ENCODE measurements around the gene SLC10A1. TPM values are rescaled to one million over a fixed set of nuclear protein-coding genes. Genes with fewer than 3 reads are reported as not detected.

Gene SLC10A1
- total RNA-seq, 2 donors from 2014 or later, result not detected

GRCh38 chr14:69727860-69728259, 69.2 kb downstream of the SLC10A1 start:
- no peaks in the 10 kb centered on the region for H3K4me1 ChIP-seq (ENCODE audit: control insufficient read depth, insufficient read depth, low read length)
- H3K9me3 Mint-ChIP-seq, result no peaks in the 10 kb centered on the region
- H3K27me3 ChIP-seq (ENCODE audit: control insufficient read depth, insufficient read depth, low read length, poor library complexity, severe bottlenecking), result peaks cover 9% of the 10 kb centered on the region
- H3K9me3 ChIP-seq (ENCODE audit: control insufficient read depth, low read length), result no peaks in the 10 kb centered on the region
- no peaks in the 10 kb centered on the region for H3K36me3 Mint-ChIP-seq (ENCODE audit: low read depth)
- no peak overlapping the region for H3K9ac ChIP-seq (ENCODE audit: extremely low read depth, low read length, poor library complexity, severe bottlenecking)
- H3K27ac ChIP-seq (ENCODE audit: low read depth, low read length), result no peak overlapping the region
- no peak for DNase-seq
- H3K4me1 Mint-ChIP-seq, result no peaks in the 10 kb centered on the region
- no peak for TF ChIP-seq CTCF (conservative IDR thresholded peaks at IDR 0.05)
- H3K4me3 Mint-ChIP-seq, result no peak overlapping the region
- peaks cover 28% of the 10 kb centered on the region for H3K27me3 Mint-ChIP-seq (ENCODE audit: insufficient read depth)
- H3K4me3 ChIP-seq (ENCODE audit: low read length), result no peak overlapping the region
- 90 to 100% methylated on average over 3 to 4 of the region's 4 CpGs for WGBS, 2 experiments (ENCODE audit: insufficient coverage in 1 of 2, insufficient read length in 1 of 2)
- no peaks in the 10 kb centered on the region for H3K36me3 ChIP-seq (ENCODE audit: control insufficient read depth, insufficient read depth, low read length)
- H3K27ac Mint-ChIP-seq, result peak overlapping the region; percentile 11

GRCh38 chr14:69726761-69727511, 70.1 kb downstream of the SLC10A1 start:
- DNase-seq, result peak; percentile 94
- Mint-ChIP-seq H3K36me3 (ENCODE audit: low read depth) (no peaks in the 10 kb centered on the region), H3K27me3 (ENCODE audit: insufficient read depth) (peaks cover 28% of the 10 kb centered on the region), H3K4me1 (no peaks in the 10 kb centered on the region), H3K4me3 (peak overlapping the region; percentile 44), H3K9me3 (no peaks in the 10 kb centered on the region), H3K27ac (no peak overlapping the region)
- Histone ChIP-seq H3K27me3 (ENCODE audit: control insufficient read depth, insufficient read depth, low read length, poor library complexity, severe bottlenecking) (peaks cover 9% of the 10 kb centered on the region), H3K4me3 (ENCODE audit: low read length) (peak overlapping the region; percentile 45), H3K36me3 (ENCODE audit: control insufficient read depth, insufficient read depth, low read length) (no peaks in the 10 kb centered on the region), H3K9ac (ENCODE audit: extremely low read depth, low read length, poor library complexity, severe bottlenecking) (no peak overlapping the region), H3K9me3 (ENCODE audit: control insufficient read depth, low read length) (no peaks in the 10 kb centered on the region), H3K27ac (ENCODE audit: low read depth, low read length) (no peak overlapping the region), H3K4me1 (ENCODE audit: control insufficient read depth, insufficient read depth, low read length) (no peaks in the 10 kb centered on the region)
- TF ChIP-seq CTCF (conservative IDR thresholded peaks at IDR 0.05), result peak; percentile 100
- WGBS, 2 experiments (ENCODE audit: insufficient coverage in 1 of 2, insufficient read length in 1 of 2), result 26 to 33% methylated on average over 25 to 51 of the region's 51 CpGs

Other genes with a start within 250 kb of the SLC10A1 start
- gene CCDC177, start 222.4 kb downstream of the SLC10A1 start, total RNA-seq, result 1 to 10 TPM; 4.0 to 5.8 TPM
- gene SUSD6, start 185.6 kb downstream of the SLC10A1 start, total RNA-seq, result 1 to 10 TPM; 5.7 to 5.9 TPM
- 100 to 1,000 TPM; 285 to 307 TPM for gene SRSF5, start 30.1 kb downstream of the SLC10A1 start, total RNA-seq
- not detected for gene SMOC1, start 82.2 kb upstream of the SLC10A1 start, total RNA-seq